Measurements from ENCODE around the gene MRTFB.
"Not testable (repeated sequence)": the region's sequence is repeated elsewhere in the genome, so short reads cannot be mapped to it uniquely, and the experiment has no call there.

MRTFB gene

DNA sequence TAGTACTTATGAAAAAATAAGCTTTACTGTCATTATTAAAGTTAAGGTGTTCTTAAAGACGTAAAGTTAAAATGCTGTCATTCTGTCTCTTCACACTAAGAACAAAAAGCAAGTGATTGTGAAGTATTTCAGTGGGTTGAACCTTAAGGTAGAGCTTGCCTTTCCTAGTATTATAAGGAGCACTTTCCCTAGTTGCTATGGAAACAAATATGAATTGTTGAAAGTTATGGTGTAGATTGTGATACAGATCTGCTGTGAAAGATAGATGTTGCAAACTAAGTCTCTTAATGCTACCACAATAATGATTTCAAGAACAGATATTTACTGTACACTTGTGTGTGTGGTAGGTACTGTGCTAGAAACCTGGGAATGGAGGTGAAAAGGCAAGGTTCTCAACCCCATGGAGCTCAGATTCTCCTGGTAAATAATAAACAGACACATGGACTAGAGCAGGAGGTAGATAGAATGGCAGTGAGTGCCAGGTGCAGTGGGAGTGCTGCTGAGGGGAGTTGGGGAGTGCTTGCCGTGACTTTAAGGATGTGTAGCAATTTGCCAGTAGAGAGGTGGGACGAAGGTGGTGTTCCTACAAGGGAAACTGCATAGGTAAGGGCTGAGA, 34.7 kb downstream of the MRTFB start:
- no peak for DNase-seq (ENCODE audit: low spot score)

DNA sequence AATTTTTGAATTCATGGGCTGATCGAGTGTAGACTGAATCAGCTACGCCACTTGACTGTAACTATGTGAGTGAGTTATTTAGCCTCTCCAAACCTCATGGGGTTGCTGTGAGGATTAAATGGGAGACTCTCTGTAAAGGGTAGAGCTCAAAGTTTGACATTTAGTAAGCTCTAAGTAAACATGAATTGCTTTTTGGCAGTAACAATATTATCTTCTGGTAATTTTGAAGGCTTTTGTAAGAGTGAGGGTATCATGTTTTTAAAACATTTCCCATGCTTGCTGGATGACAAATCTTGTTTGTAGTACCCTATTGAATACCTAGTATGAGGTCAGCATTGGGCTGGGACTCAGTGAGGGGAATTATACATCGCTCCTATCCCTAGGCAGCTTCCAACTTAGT, 35.3 kb downstream of the MRTFB start:
- DNase-seq (ENCODE audit: low spot score) = no peak

DNA sequence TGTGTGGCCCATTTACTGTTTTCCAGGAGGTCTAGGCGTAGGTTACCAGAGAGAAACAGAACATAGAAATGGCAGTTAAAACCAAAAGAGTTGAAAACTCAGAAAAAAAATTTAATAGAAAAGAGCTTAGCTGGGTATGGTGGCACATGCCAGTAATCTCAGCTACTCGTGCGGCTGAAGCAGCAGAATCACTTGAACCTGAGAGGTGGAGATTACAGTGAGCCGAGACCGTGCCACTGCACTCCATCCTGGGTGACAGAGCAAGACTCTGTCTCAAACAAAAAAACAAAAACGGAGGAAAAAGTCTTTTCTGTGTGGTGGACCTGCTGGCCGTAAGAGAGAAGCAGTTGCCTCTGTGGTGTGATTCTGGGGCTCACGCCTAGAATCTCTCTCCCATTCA, 35.8 kb downstream of the MRTFB start:
- no peak for DNase-seq (ENCODE audit: low spot score)

DNA sequence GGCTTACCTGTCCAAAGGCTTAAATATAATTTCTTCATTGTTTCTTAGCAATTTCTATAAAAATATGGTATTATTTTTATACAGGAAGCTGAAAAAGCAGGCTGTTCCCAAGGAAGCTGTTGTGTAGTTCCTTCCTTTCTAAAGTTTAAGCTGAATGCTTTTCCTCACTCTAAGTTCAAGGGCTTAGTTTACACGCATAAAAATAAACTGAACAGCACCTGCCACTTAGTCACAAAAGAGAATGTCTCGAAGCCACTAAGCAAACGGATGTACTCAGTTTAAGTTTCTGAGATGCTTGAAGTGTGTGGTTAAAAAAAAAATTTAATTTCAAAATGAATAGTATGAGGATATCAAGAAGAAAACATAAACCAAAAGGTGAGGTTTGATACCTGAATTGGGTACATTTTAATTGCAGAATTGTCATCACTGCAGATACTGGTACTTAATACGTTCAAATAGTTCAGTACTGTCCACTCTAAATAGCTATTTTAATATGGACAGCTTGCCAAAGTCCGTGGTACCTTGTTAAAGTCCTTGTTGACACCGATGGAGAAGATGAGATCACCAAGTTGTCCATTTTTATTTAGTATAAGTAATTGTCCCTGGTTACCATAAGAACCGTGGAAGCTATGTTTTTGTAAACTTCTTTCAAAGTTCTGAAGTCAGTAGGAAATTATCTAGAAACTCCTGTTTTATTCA, 38.1 kb downstream of the MRTFB start:
- no peak for DNase-seq (ENCODE audit: low spot score)

DNA sequence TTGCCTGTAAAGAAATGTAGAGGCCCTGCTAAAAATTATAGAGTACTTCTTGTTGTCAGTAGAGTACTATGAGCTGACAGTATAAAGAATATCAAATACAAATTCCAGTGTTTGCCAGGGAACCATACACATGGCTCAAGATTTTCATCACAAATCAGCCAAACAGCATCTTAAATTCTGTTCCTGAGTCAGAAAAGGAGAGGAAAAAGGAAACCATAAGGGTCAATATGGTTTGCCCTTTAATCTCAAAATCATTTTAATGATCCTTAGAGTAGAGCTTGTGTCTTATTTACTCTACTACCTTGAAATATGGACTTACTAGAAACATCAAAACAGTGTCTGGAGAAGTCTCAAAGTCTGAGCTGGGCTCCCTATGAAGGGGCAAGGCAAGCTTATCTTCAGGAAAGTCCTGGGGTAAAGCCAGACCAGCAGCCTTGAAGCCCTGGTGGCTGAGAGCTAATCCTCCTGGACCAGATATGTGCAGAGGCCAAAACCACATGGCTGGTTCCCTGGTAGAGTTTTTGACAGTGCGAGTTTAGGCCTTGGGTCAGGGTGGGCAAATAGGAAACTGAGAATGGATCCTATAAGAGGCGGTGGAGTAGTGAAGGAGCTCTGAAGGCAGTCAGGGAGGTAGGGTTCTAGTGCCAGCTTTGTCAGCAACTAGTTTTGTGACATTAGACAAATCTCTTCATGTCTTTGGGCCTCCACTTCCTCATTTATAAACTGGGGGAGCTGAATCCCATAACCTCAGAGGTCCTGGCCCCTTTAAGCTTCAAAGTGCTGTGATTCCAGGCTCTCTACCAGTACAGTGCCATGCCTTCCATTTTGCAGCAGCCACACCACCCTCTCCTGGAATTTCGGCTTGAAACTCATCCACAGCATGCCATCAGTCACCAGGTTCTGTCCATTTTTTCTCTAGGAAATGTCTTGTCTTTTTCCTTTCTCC, 38.9 kb downstream of the MRTFB start:
- no peak for DNase-seq (ENCODE audit: low spot score)

DNA sequence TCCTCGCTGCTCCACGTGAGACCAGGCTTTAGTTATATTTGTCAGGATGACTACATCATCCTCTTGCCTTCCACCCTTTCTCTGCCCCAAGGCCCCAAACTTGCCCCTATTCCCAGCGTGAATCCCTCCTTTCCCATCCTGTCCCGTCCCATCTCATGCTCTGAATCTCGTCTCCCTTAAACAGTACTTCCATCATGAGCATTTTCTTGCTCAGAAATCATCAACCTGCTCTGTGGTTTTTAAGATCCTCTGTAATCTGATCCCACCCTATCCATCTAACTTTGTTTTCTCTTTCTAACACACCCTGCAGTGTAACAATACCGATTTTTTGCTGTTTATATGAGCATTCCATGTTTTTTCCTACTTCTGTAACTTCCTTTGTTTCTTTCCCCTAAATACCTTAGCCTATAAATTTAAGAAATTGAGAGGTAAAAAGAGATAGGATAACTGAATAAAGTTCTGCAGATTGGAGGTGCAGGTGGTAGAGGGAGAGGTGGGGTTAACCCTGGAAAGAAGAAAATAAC, 39.7 kb downstream of the MRTFB start:
- no peak for DNase-seq (ENCODE audit: low spot score)

DNA sequence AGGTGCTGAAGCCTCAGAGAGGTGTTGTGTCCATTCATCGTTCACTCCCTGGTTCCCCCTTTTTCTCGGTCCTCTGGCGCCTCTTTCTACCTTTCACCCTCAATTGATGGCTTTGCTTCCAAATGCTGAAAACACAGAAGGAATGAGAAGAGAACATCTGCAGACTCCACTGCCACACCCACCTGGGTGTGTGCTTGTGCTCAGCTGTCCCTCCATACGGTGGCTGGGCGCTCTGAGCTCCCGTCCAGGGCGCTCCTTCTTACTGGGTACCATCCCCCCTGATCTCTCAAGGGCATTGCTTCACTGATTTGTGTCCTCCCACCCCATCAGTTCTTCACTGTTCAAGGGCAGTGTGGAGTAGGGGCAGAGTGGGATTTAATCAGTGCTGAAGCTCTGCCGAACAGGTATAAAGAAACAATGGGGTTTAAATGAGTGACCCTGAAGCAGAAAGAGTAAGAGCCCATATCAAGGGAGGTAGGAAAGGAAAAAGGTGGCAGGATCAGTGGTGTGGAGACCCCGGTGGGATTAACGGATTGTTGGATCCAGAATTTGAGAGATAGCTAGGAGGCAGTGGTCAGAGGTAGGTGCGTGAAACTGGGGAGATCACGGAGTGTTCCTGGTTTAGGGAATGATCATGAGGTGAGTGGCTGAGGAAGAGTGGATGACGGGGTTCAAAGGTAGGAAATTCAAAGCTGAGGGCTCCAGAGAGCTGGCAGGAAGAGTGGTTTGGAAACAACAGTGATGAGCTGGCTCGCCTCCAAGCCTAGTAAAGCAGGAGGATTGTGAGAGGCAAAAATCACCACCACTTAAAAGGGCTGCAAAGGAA, 40.8 kb downstream of the MRTFB start:
- DNase-seq (ENCODE audit: low spot score) = peak; percentile 15

DNA sequence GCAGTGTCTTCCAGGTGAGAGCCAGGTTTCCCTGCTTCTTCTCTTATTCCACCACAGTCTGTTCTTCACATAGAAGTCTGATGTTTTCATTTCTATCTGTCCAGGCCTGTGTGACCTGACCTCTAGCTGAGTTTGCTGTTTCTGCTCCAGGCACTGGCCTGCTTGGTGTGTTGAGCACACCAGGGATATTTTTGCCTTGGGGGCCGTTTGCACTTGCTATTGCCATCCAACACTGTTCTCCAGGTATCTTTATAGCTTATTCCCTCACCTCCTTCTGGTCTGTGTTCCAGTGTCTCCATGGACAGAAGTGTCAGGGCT, 41.4 kb downstream of the MRTFB start:
- no peak for DNase-seq (ENCODE audit: low spot score)

DNA sequence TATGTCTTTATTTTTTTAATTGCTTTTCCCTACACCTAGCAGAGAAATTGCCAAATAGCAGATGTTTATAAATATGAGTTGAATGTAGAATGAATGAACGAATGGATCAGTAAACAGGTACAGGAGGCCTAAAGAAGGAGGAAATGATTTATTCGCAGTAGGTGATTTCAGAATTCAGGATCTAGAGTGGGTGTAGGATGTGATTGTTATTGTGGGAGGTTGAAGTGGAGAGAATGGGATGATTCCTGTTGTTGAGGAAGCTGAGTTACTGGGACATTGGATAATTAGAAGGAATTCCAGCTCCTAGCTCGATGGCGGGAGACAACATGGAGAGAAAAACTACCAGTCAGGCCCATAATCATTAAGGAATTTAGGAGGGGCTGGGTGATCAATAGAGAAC, 42.2 kb downstream of the MRTFB start:
- DNase-seq (ENCODE audit: low spot score) = no peak

DNA sequence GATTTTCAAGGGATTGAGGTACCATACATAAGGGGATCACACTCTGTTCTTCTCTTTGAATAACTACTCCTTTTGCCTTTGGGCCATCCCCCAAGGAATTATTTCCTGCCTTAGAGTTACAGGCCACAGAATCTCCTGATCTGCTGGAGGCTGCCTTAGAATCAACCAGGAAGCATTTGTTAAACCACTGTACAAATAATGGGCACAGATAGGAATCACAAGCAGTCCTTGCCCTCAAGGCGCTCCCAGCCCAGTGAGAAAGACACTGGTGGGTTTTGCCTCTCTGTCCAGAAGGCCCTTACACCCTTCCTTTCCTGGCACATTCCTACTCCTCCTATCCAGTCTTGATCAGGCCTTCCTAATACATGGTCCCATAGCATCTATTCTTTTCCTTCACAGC, 45.9 kb downstream of the MRTFB start:
- no peak for DNase-seq (ENCODE audit: low spot score)

DNA sequence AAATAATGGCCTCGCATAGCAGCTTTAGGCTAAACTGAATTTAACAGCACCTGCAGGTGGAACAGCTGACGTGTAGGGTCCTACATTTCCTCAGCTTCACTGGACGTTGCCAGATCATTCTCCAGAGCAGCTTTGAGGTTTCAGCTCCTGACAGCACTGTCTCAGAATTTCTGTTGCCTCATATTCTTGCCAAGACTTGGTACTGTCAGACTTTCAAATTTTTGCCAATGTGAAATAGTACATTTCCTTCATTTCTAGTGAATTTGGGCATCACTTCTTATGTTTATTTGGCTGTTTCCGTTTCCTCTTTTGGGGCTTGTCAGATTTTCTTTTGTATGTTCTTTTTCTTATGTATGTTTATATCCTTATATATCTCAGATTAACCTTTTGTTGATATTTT, 48.7 kb downstream of the MRTFB start:
- DNase-seq (ENCODE audit: low spot score) = no peak

DNA sequence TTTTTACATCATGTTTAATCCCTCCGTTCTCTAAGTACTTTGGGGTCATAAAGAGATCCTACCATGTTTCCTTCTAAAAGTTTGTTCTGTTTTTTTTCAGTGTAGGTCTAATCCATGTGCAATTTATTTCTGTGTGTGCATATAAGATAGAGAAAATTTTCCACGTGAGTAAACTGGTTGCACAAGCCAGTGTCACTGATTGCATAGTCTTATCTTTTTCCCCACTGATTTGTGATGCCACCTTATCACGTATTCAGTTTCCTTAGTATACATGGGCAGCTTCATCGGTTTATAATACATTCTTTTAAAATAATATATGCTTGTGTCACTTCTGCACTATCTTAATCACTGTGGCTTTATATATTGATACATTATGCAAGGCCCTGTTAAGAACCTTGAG, 49.2 kb downstream of the MRTFB start:
- DNase-seq (ENCODE audit: low spot score) = no peak

DNA sequence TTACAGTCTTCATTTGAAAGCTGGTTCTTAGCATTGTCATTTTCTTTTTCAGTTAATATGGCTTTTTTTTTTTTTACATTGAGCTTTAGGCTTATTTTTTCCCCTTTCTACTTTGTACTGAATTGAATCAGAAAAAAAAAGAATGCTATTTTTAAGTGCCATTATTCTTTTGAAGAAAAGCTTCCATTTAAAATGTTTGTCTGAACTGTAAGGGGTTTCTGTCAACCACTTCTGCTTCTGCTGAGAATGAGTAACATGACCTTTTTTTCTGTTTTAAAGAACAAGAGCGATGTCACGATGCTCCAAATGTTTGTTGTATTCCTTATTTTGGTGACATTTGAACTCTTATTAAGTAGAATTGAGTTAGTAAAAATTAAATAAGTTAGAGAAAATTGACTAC, 50.0 kb downstream of the MRTFB start:
- no peak for DNase-seq (ENCODE audit: low spot score)

DNA sequence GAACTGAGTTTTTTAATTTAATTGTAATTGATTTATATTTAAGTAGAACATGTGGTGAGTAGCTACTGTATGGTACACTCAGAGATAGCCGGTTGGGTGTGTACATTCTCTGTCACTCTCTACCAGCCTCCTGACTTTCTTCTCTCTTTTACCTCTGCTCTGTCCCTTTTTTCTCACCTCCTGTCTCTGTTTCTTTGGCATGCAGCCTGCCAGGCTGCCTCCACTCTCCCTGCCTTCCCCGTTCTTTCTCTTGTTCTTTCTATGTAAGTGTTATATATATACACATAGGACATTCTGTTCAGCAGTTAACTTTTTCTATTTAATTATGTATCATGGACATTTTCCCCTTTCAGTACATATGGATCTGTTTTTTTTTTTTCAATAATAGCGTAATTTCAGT, 50.8 kb downstream of the MRTFB start:
- DNase-seq (ENCODE audit: low spot score) = no peak

DNA sequence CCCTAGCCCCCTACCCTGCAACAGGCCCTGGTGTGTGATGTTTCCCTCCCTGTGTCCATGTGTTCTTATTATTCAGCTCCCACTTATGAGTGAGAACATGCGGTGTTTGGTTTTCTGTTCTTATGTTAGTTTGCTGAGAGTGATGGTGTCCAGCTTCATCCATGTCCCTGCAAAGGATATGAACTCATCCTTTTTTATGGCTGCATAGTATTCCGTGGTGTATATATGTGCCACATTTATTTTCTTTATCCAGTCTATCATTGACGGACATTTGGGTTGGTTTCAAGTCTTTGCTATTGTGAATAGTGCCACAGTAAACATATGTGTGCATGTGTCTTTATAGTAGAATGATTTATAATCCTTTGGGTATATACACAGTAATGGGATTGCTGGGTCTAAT, 51.3 kb downstream of the MRTFB start:
- not testable (repeated sequence) for DNase-seq (ENCODE audit: low spot score)

DNA sequence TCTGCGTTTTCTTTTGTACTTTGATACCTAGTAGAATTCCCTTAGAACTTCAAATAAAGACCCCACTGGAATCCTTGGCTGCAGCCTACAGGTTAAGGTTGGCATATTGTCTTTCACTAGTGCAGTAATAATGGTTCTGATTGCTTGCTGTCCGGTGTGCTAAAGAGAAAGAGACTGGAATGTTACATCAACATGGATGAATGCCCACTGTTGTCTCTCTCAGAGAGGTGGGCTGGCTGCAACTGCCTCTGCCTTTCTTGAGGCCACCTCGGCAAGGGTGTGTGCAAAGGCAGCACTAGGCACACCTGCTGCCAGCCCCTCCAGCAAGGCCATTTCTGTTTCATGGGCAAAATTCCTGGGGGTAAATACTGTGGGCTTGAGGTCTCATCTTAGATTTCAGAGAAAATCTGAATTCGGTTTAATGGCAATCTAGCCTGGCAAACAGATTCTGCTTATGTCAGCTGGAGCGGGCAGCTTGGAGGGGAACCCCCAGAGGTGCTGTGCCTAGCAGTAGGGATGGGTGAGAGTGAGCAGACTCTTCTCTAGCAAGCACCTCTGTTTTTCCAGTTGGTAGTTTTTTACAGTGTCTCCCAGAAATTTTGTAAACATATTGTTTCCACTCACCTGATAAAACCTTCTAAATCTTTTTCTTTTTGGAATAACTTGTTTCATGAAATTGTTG, 54.0 kb downstream of the MRTFB start:
- no peak for DNase-seq (ENCODE audit: low spot score)

DNA sequence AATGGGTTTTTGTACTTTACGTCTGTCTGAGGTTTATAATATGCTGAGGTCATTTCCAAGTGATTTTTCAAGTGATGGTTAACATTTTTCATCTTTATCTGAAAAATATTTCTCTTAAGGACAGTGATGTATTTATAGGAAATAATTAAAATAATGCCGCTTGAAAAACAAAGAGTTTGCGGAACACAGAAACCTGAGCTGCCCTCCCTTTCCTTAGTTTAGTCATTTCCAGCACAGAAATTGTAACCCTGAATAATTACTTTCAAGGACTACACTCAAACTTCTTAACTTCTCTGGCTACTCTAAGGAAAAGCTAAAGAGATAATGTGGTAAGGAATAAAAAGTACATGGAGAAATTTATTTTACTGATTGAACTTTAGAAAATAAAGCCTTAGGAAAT, 54.6 kb downstream of the MRTFB start:
- no peak for DNase-seq (ENCODE audit: low spot score)

DNA sequence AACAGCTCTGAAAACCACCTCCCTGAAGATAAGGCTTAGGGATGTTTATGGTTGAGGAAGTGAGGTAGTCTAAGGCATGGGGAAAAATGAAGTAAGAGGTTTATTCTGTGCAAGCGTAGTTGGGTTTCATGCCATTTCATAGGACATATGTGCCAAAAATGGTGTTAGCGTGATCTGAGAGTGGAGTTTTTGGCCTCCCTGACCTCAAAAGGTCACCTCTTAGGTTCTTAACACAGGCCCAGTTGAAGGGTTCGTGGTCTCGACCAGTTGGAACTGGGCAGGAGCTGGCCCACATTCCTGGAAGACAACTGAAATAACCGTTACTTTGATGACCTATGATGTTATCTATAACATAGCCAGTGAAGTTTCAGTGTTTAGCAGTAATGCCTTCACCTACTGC, 57.0 kb downstream of the MRTFB start:
- no peak for DNase-seq (ENCODE audit: low spot score)

DNA sequence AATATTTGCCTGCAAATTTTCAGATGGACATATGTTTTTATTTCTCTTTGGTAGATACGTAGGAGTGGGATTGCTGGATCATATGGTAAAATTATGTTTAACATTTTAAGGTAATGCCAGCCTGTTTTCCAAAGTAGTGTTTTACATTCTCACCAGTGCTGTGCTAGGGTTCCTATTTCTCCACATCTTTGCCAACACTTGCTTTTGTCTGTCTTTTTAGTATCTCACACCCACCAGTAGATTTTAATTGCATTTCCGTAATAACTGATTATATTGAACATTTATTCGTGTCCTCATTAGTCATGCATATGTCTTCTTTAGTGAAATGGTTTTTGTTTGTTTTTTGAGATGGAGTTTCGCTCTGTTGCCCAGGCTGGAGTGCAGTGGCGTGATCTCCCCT, 58.4 kb downstream of the MRTFB start:
- DNase-seq (ENCODE audit: low spot score) = no peak

DNA sequence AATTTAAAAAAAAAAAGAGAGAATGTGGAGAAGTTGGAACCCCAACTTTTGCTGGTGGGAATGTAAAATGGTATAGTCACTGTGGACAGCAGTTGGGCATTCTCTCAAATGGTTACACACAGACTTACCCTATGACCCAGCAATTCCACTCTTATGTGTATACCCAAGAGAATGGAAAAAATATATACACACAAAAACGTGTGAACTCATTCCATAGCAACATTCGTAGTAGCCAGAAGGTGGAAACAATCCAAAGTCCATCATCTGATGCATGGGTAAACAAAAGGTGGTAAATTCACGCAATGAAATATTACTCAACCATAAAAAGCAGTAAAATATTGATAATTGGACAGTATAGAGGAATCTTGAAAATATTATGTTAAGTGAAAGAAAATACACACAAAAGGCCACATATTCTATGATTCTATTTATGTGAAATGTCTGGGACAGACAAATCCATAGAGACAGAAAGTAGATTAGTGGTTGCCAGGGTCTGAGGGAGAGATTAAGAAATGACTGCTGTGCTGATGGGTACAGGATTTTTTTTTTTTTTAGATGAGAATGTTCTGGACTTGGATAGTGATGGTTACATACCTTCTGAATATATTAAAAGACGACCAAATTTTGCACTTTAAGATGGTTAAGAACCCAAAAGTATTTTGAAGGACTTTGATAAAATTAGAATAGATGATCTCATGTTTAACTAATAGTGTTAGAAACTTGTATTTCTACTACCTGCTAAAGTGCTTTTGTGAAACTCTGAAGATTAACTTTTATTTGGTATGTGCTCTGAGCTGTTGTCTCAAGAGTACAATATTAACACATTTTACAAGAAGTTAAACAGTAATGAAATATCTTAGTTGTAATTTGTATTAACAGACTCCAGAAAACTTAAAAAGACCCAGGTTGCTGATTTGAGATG, 60.9 kb downstream of the MRTFB start:
- no peak for DNase-seq (ENCODE audit: low spot score)

DNA sequence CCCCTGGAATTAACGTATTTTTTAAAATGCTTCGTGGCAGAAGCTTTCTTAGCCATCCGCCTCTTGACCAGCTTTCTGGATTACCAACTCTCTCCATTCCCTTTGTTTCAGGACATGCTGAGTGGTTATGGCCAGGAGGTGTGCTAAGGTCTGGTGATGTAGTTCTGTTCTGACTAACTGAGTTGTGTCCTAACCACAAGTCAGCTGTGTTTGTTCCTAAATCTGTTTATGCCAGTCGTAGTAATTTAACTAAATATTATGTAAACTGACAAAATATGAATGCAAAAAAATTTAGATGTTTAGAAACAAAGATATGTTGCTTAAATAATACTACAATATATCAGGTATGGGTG, 61.6 kb downstream of the MRTFB start:
- DNase-seq (ENCODE audit: low spot score) = peak; percentile 29

Data from AG08396 (cell line).